ENCODE data around the gene RPLP1. TPM values are rescaled to one million over a fixed set of nuclear protein-coding genes. Genes with fewer than 3 reads are reported as not detected.

RPLP1 gene
- total and polyA plus RNA-seq, 9 of the 15 experiments (the other 6 are each of a cell fraction or from before 2014, with no cell fraction given): 76.3 to 3,053 (median 847) TPM

GRCh38 chr15:69439623-69440022 lies 13.0 kb upstream of the RPLP1 start (continued):
- no peak for TF ChIP-seq VEZF1 (CRISPR knock-in tag; IDR thresholded peaks at IDR 0.05)
- no peak for TF ChIP-seq RBM22 (IDR thresholded peaks at IDR 0.05; ENCODE audit: low read depth, low read length, poor library complexity, severe bottlenecking)
- TF ChIP-seq HMGXB4 (CRISPR knock-in tag; IDR thresholded peaks at IDR 0.05): no peak
- no peak for TF ChIP-seq ZNF133 (CRISPR knock-in tag; IDR thresholded peaks at IDR 0.05)

GRCh38 chr15:69443032-69443611 lies 9.5 kb upstream of the RPLP1 start:
- no peaks in the 10 kb centered on the region for H3K79me2 ChIP-seq (ENCODE audit: control insufficient read depth, insufficient read depth, low read length)
- in situ Hi-C loops (cut with MboI): no loop called here
- no peak for DNase-seq (ENCODE audit: extremely low read depth in 1 of 4, low spot score in 3 of 4)
- BruUV-seq (replicated peaks): no TSS peak
- H3K4me3 ChIP-seq: no peak overlapping the region
- H4K20me1 ChIP-seq (replicated peaks; ENCODE audit: control insufficient read depth, insufficient read depth, low read length): no peaks in the 10 kb centered on the region
- POLR2A ChIA-PET: interaction anchor here (4.2 kb wide), 1 partner anchor 9 kb away, joined by 37 read pairs; the partner anchor contains the start of gene RPLP1
- H3K27me3 ChIP-seq (ENCODE audit: control insufficient read depth in 2 of 2, insufficient read depth in 2 of 2, low read length in 2 of 2): no peaks in the 10 kb centered on the region
- no peaks in the 10 kb centered on the region for H3K9me1 ChIP-seq (ENCODE audit: control insufficient read depth, insufficient read depth, low read length)
- H3K4me1 ChIP-seq (replicated peaks in 1 of 2; ENCODE audit: control insufficient read depth in 2 of 2, insufficient read depth in 2 of 2, low read length in 2 of 2): no peaks in the 10 kb centered on the region
- no peak overlapping the region for H2AFZ ChIP-seq (ENCODE audit: low read depth, low read length)
- H3K27ac ChIP-seq (ENCODE audit: extremely low read depth, low read depth, low read length): no peak overlapping the region
- FAIRE-seq: no peak
- H3K9ac ChIP-seq (ENCODE audit: insufficient read depth in 1 of 2, low read depth in 2 of 2, low read length in 2 of 2): no peak overlapping the region
- intact Hi-C loops (cut with micrococcal nuclease): no loop called here
- no peaks in the 10 kb centered on the region for H3K9me3 ChIP-seq (replicated peaks; ENCODE audit: control insufficient read depth, insufficient read depth, low read depth, low read length)
- CTCF ChIA-PET (ENCODE audit: low intra/inter-chr PET ratio): no interaction called here
- 89% methylated on average over 5 of the region's 5 CpGs for WGBS (ENCODE audit: insufficient coverage, low coverage, missing lambda C conversion rate)
- H3K4me2 ChIP-seq (ENCODE audit: insufficient read depth, low read length): no peak overlapping the region
- ATAC-seq: no peak
- peaks cover 96% of the 10 kb centered on the region for H3K36me3 ChIP-seq (ENCODE audit: control insufficient read depth, insufficient read depth, low read length)
- TF ChIP-seq ZNF668 (CRISPR knock-in tag; IDR thresholded peaks at IDR 0.05) (no peak), ELF2 (CRISPR knock-in tag; IDR thresholded peaks at IDR 0.05) (no peak), POLR2AphosphoS5 (IDR thresholded peaks at IDR 0.05; ENCODE audit: control insufficient read depth, insufficient read depth, low read depth, low read length) (no peak), CHD4 (IDR thresholded peaks at IDR 0.05; ENCODE audit: insufficient read depth, insufficient replicate concordance, low read depth, low read length, poor library complexity, severe bottlenecking) (no peak), ZNF408 (CRISPR knock-in tag; IDR thresholded peaks at IDR 0.05; ENCODE audit: low read depth) (no peak), BCOR (IDR thresholded peaks at IDR 0.05) (no peak), ZNF696 (CRISPR knock-in tag; conservative IDR thresholded peaks at IDR 0.05) (no peak), ZFP30 (CRISPR knock-in tag; IDR thresholded peaks at IDR 0.05; ENCODE audit: borderline replicate concordance) (no peak), SMARCE1 (IDR thresholded peaks at IDR 0.05) (no peak), CHAMP1 (IDR thresholded peaks at IDR 0.05) (no peak), TBP (optimal IDR thresholded peaks at IDR 0.05; ENCODE audit: low read depth, low read length) (no peak), KLF13 (tag; IDR thresholded peaks at IDR 0.05; ENCODE audit: borderline replicate concordance, low read depth) (no peak)

Measured in K562 (cell line).